GM12875 (cell line): ENCODE results near the gene THSD4.

Experiments used
- H3K4me3 ChIP-seq: one replicate; pipeline ENCODE4 v1.5.1; 2011; ENCODE audit warnings: low read depth, low read length, control low read depth
- CTCF ChIP-seq: IDR thresholded peaks from 2 replicates; pipeline ENCODE4 v1.5.1; 2011; ENCODE audit warnings: low read depth, mild to moderate bottlenecking, control low read depth, inconsistent platforms, low read length, moderate library complexity, borderline replicate concordance; ENCODE audit not compliant: insufficient read depth

The THSD4 gene

GRCh38 chr15:71138473-71138872, 23.2 kb downstream of the THSD4 start:
- TF ChIP-seq CTCF = no peak

GRCh38 chr15:71139241-71139640, 24.0 kb downstream of the THSD4 start:
- no peak for TF ChIP-seq CTCF
- H3K4me3 ChIP-seq = no peak overlapping the region

More at GRCh38 chr15:71138473-71138872, 23.2 kb downstream of the THSD4 start:
- H3K4me3 ChIP-seq = no peak overlapping the region

GRCh38 chr15:71141572-71141971, 26.3 kb downstream of the THSD4 start:
- no peak for TF ChIP-seq CTCF
- H3K4me3 ChIP-seq = no peak overlapping the region

- no peak overlapping the region for H3K4me3 ChIP-seq
- TF ChIP-seq CTCF = no peak
Observed at GRCh38 chr15:71142780-71143179, 27.5 kb downstream of the THSD4 start.

- TF ChIP-seq CTCF = no peak
- no peak overlapping the region for H3K4me3 ChIP-seq
Observed at GRCh38 chr15:71143373-71144310, 28.4 kb downstream of the THSD4 start.

GRCh38 chr15:71145648-71146047, 30.4 kb downstream of the THSD4 start:
- TF ChIP-seq CTCF = no peak
- H3K4me3 ChIP-seq = no peak overlapping the region

- no peak for TF ChIP-seq CTCF
Observed at GRCh38 chr15:71146580-71146982, 31.3 kb downstream of the THSD4 start.

More at GRCh38 chr15:71146580-71146982, 31.3 kb downstream of the THSD4 start:
- no peak overlapping the region for H3K4me3 ChIP-seq
